GM19025 (cell line): ENCODE results near the gene ATP6V1F.

Experiments
- ATAC-seq: cut with Tn5 transposase; IDR thresholded peaks from one replicate; pipeline ENCODE4 v1.9.1; 2021; ENCODE audit warnings: mild to moderate bottlenecking, low read depth, moderate library complexity; ENCODE audit not compliant: unreplicated experiment

The ATP6V1F gene

GRCh38 chr7:128862571-128863432 lies at the start of gene ATP6V1F:
ATP6V1F (plus strand) TSS chr7:128862856; CDS start chr7:128862905, 49 bp downstream.
- ATAC-seq, result peak; percentile 90

- ATAC-seq, result no peak
These were observed 48.2 kb upstream of the ATP6V1F start for GRCh38 chr7:128814499-128814898.

GRCh38 chr7:128815289-128815942 lies 47.2 kb upstream of the ATP6V1F start:
- ATAC-seq, result no peak

GRCh38 chr7:128818694-128819093 lies 44.0 kb upstream of the ATP6V1F start:
- ATAC-seq, result no peak

- ATAC-seq, result no peak
These were observed 40.9 kb upstream of the ATP6V1F start for GRCh38 chr7:128821724-128822123.

- no peak for ATAC-seq
These were observed 36.1 kb upstream of the ATP6V1F start for GRCh38 chr7:128826512-128826911.

- ATAC-seq, result no peak
These were observed 35.8 kb upstream of the ATP6V1F start for GRCh38 chr7:128826916-128827247.

- ATAC-seq, result no peak
These were observed 35.3 kb upstream of the ATP6V1F start for GRCh38 chr7:128827248-128827958.

- ATAC-seq, result no peak
These were observed 34.5 kb upstream of the ATP6V1F start for GRCh38 chr7:128827971-128828711.

- ATAC-seq, result no peak
These were observed 33.1 kb upstream of the ATP6V1F start for GRCh38 chr7:128829391-128830166.

GRCh38 chr7:128830231-128831177 lies 32.2 kb upstream of the ATP6V1F start, which contains the start of gene FLNC:
FLNC (plus strand) TSS chr7:128830406; CDS start chr7:128830638, 232 bp downstream.
- ATAC-seq, result no peak

- ATAC-seq, result no peak
These were observed 31.3 kb upstream of the ATP6V1F start for GRCh38 chr7:128831178-128831993.

GRCh38 chr7:128831994-128832879 lies 30.4 kb upstream of the ATP6V1F start:
- ATAC-seq, result no peak

- no peak for ATAC-seq
These were observed 29.8 kb upstream of the ATP6V1F start for GRCh38 chr7:128832880-128833147.

GRCh38 chr7:128833148-128833945 lies 29.3 kb upstream of the ATP6V1F start:
- no peak for ATAC-seq

GRCh38 chr7:128833946-128834325 lies 28.7 kb upstream of the ATP6V1F start:
- ATAC-seq, result no peak
